HG02642 (cell line): ENCODE data around the gene CACNG5.

ENCODE experiments used
- ATAC-seq: cut with Tn5 transposase; IDR thresholded peaks from one replicate; pipeline ENCODE4 v1.9.1; 2021; ENCODE audit warnings: mild to moderate bottlenecking; ENCODE audit not compliant: unreplicated experiment, poor library complexity

CACNG5 gene

GRCh38 chr17:66847704-66848103, 12.8 kb downstream of the CACNG5 start:
- no peak for ATAC-seq

- no peak for ATAC-seq
These were observed 13.6 kb downstream of the CACNG5 start for GRCh38 chr17:66848496-66848895.

GRCh38 chr17:66849032-66849655, 14.2 kb downstream of the CACNG5 start:
- ATAC-seq, result no peak

GRCh38 chr17:66849851-66850580, 15.1 kb downstream of the CACNG5 start:
- ATAC-seq, result no peak

GRCh38 chr17:66850692-66851091, 15.8 kb downstream of the CACNG5 start:
- ATAC-seq, result no peak

GRCh38 chr17:66855204-66855603, 20.3 kb downstream of the CACNG5 start:
- ATAC-seq, result no peak

- ATAC-seq, result no peak
These were observed 23.5 kb downstream of the CACNG5 start for GRCh38 chr17:66858226-66859083.

GRCh38 chr17:66859353-66859752, 24.4 kb downstream of the CACNG5 start:
- no peak for ATAC-seq

- no peak for ATAC-seq
These were observed 25.3 kb downstream of the CACNG5 start for GRCh38 chr17:66860204-66860603.

GRCh38 chr17:66863820-66864219, 28.9 kb downstream of the CACNG5 start:
- no peak for ATAC-seq

GRCh38 chr17:66865151-66865550, 30.2 kb downstream of the CACNG5 start:
- no peak for ATAC-seq

- ATAC-seq, result no peak
These were observed 39.0 kb downstream of the CACNG5 start for GRCh38 chr17:66873962-66874361.

- ATAC-seq, result no peak
These were observed 50.0 kb downstream of the CACNG5 start for GRCh38 chr17:66884931-66885330.

GRCh38 chr17:66885417-66885816, 50.5 kb downstream of the CACNG5 start:
- no peak for ATAC-seq

- no peak for ATAC-seq
These were observed 54.7 kb downstream of the CACNG5 start for GRCh38 chr17:66889480-66890230.

- ATAC-seq, result no peak
These were observed 57.3 kb downstream of the CACNG5 start for GRCh38 chr17:66892246-66892645.

- ATAC-seq, result no peak
These were observed 58.5 kb downstream of the CACNG5 start for GRCh38 chr17:66893382-66893781.

GRCh38 chr17:66893863-66894262, 58.9 kb downstream of the CACNG5 start:
- ATAC-seq, result no peak

- no peak for ATAC-seq
These were observed 62.2 kb downstream of the CACNG5 start for GRCh38 chr17:66897141-66897540.

- ATAC-seq, result no peak
These were observed 63.6 kb downstream of the CACNG5 start for GRCh38 chr17:66898536-66898935.
